BE2C (cell line): Measurements from ENCODE around the gene SLC2A6.

Experiments used
- DNase-seq: peaks from one replicate; pipeline ENCODE4 v3.0.0-alpha.2; 2020
- H3K27me3 ChIP-seq: fragments of 250-450 bp; sonication (Bioruptor Pico); 2 replicates; pipeline ENCODE4 v1.5.1; 2020; ENCODE audit warnings: mild to moderate bottlenecking
- H3K36me3 ChIP-seq: fragments of 250-450 bp; sonication (Bioruptor Pico); 2 replicates; pipeline ENCODE4 v1.5.1; 2020; ENCODE audit warnings: mild to moderate bottlenecking
- H3K4me1 ChIP-seq: fragments of 250-450 bp; sonication (Bioruptor Pico); 2 replicates; pipeline ENCODE4 v1.5.1; 2020
- H3K4me3 ChIP-seq: 2 replicates; pipeline ENCODE4 v1.5.1; 2011; ENCODE audit warnings: low read depth, low read length
- H3K9me3 ChIP-seq: fragments of 250-450 bp; sonication (Bioruptor Pico); 2 replicates; pipeline ENCODE4 v1.5.1; 2020
- TF ChIP-seq, protein P1 (sequence below): IDR thresholded peaks from 2 replicates; pipeline ENCODE4 v1.5.1; 2012; ENCODE audit warnings: mild to moderate bottlenecking, low read depth, low read length

SLC2A6 gene

DNA sequence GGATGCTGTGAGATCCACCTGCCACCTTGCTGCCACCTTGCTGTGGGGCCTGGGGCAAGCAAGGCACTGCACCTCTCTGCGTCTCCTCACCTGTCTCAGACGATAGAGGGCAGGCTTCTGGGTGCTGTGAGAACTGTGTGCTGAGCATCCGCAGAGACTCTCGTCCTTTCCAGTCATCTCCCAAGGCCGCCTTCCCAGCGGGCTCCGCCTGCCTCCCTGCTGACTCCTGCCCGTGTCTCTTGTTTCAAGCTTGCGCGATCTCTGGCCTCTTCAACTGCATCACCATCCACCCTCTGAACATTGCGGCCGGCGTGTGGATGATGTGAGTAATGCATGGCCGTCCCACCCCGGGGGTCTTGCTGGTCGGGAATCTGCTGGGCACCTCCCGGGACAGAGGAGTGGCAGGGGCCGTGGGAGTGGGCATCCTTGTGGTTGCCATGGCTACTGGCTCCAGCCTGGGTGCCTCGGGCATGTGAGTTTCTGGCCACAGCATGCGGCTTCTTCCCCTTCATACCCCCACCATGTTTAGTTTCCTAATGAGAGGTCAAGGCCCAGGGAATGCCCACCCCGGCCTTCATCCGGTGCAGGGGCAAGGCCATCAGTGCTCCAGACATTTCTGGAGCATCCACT lies 15.6 kb downstream of the SLC2A6 start:
- Histone ChIP-seq H3K4me1 (peaks cover 8% of the 10 kb centered on the region; the same call in 1 of the 2 replicates), H3K27me3 (no peaks in the 10 kb centered on the region), H3K9me3 (no peaks in the 10 kb centered on the region), H3K36me3 (no peaks in the 10 kb centered on the region), H3K4me3 (no peak overlapping the region)
- TF ChIP-seq, protein P1, sequence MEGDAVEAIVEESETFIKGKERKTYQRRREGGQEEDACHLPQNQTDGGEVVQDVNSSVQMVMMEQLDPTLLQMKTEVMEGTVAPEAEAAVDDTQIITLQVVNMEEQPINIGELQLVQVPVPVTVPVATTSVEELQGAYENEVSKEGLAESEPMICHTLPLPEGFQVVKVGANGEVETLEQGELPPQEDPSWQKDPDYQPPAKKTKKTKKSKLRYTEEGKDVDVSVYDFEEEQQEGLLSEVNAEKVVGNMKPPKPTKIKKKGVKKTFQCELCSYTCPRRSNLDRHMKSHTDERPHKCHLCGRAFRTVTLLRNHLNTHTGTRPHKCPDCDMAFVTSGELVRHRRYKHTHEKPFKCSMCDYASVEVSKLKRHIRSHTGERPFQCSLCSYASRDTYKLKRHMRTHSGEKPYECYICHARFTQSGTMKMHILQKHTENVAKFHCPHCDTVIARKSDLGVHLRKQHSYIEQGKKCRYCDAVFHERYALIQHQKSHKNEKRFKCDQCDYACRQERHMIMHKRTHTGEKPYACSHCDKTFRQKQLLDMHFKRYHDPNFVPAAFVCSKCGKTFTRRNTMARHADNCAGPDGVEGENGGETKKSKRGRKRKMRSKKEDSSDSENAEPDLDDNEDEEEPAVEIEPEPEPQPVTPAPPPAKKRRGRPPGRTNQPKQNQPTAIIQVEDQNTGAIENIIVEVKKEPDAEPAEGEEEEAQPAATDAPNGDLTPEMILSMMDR: peak; percentile 13; the same call in 1 of the 2 replicates
- DNase-seq: no peak

DNA sequence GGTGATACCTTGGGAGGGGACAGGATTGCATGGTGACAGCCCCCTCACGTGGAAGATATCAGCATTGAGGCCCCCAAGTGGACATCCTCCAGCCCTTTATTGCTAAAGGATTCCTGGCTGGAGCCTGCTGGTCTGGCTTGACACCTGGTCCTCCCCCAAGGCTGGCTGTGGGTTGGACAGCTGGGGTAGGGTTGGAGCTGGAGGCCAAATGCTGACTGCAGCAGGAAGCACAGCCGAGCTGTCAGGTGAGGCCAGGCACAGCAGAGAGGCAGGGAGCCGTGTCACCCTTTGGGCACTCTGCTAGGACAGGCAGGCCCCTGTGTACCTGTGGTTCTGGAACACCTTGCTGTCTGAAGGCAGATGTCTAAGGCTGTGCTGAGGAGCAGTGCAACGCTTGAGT lies 16.9 kb downstream of the SLC2A6 start:
- H3K36me3 ChIP-seq: no peaks in the 10 kb centered on the region
- H3K9me3 ChIP-seq: no peaks in the 10 kb centered on the region
- no peak overlapping the region for H3K4me3 ChIP-seq
- H3K27me3 ChIP-seq: no peaks in the 10 kb centered on the region
- TF ChIP-seq, protein P1: peak; percentile 16; the same call in 1 of the 2 replicates
- H3K4me1 ChIP-seq: peaks cover 8% of the 10 kb centered on the region; the same call in 1 of the 2 replicates
- no peak for DNase-seq

DNA sequence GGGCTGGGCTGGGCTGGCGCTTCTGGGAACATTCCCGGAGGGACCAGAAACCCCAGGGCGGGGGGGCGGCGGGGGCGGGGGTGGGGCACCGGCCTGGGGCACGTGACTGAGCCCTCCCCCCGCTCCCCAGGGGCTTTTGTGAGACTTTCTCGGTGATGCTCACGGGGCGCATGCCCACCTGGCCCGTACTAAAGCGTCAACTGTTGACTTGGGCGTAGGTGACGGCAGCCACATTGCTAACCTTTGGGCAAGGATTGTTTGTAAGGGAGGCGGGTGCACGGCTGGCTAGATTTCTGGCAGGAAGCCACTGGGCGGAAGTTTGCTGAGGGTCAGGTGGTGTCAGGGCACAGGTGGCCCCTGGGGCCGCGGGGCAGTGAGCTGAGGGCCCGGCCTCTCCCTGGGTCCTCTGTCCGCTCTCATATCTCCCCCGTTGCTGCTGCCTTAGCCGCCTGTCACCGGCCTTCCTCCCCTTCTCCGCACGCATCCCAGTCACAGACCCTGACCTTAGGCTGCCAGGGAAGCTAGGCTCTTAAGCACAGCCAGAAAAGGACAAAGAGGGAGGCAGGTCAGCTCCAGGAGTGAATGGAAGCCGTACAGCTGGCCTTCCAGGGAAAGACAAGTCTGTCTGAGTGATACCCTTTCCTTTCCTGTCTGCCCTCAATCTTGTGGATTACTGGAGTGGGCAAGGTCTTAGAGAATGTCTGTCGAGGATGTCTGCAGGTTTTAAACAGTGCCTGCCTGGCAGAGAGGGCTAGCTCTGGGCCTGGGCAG lies 18.3 kb downstream of the SLC2A6 start:
- Histone ChIP-seq H3K36me3 (no peaks in the 10 kb centered on the region), H3K9me3 (no peaks in the 10 kb centered on the region), H3K4me3 (peak overlapping the region; percentile 76), H3K27me3 (no peaks in the 10 kb centered on the region), H3K4me1 (peaks cover 8% of the 10 kb centered on the region; the same call in 1 of the 2 replicates)
- TF ChIP-seq, protein P1: no peak
- peak; percentile 73 for DNase-seq

DNA sequence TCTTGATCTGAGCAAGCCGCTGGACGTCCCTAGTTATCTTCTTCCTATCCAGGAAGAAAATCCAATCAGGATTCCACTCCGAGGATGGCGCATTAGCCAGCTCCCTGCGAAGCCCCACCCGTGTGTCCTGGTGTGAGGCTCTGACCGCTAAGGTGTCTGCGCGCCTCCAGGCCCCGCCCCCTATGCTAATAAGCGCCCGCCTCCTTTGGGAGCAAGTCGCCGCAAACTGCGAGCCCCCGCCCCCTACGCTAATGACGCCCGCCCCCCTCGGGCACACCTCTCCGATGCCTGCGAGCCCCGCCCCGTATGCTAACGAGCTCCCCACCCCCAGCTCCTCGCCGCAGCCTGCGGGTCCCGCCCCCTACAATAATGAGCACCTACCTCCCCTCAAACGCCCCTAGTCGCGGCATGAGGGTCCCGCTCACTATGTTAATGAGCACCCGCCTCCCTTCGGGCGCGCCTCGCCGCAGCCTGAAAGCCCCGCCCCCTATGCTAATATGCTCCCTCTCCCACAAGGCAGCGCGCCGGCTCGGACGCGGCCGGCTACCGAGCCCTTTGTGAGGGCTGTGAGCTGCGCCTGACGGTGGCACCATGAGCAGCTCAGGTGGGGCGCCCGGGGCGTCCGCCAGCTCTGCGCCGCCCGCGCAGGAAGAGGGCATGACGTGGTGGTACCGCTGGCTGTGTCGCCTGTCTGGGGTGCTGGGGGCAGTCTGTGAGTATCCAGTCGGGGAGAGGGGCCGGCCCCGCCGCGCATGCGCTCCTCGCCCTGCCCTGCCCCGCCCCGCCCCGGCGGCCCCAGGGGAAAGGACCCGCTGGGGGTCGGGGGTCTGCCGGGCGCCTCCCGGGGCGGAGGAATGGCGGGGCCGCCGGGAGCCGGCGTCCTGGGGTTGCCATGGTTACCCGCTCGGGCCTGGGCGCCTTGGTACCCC lies 19.2 kb downstream of the SLC2A6 start, which contains the start of gene CACFD1:
Gene CACFD1 (plus strand): TSS at position 503 of the 929 bp plus-strand sequence. CDS start 89 bp downstream, at position 592.
- no peaks in the 10 kb centered on the region for H3K9me3 ChIP-seq

DNA sequence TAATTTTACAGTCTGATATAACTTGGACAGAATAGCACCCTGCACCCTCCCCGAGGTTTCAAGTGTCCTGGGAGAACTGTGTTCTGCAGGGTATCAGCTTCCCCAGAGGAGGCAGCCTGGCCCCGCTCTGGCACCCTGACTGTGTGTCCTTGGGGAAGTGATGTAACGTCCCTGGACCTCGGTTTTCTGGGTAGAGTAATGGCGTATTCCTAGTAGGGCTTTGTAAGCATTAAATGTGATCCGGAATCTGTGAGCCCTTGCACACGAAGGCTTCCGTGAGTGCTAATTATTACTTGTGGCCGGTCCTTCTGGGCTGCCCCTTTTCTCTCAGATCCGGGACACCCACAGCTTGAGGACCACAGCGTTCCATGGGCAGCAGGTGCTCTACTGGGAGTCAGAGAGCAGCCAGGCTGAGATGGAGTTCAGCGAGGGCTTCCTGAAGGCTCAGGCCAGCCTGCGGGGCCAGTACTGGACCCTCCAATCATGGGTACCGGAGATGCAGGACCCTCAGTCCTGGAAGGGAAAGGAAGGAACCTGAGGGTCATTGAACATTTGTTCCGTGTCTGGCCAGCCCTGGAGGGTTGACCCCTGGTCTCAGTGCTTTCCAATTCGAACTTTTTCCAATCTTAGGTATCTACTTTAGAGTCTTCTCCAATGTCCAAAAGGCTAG lies 20.1 kb downstream of the SLC2A6 start:
- TF ChIP-seq, protein P1: no peak

More for the DNA sequence above, 19.2 kb downstream of the SLC2A6 start, which contains the start of gene CACFD1:
- TF ChIP-seq, protein P1: no peak
- DNase-seq: peak; percentile 99
- H3K4me3 ChIP-seq: peak within 1 kb of the TSS; percentile 76
- no peaks in the 10 kb centered on the region for H3K27me3 ChIP-seq
- peaks cover 8% of the 10 kb centered on the region; the same call in 1 of the 2 replicates for H3K4me1 ChIP-seq
- no peaks in the 10 kb centered on the region for H3K36me3 ChIP-seq

More for the DNA sequence above, 20.1 kb downstream of the SLC2A6 start:
- H3K36me3 ChIP-seq: no peaks in the 10 kb centered on the region
- H3K9me3 ChIP-seq: no peaks in the 10 kb centered on the region
- H3K4me3 ChIP-seq: peak overlapping the region; percentile 76
- DNase-seq: no peak
- H3K4me1 ChIP-seq: peaks cover 8% of the 10 kb centered on the region; the same call in 1 of the 2 replicates
- no peaks in the 10 kb centered on the region for H3K27me3 ChIP-seq
